ENCODE results near the gene ZFYVE21.

DNA sequence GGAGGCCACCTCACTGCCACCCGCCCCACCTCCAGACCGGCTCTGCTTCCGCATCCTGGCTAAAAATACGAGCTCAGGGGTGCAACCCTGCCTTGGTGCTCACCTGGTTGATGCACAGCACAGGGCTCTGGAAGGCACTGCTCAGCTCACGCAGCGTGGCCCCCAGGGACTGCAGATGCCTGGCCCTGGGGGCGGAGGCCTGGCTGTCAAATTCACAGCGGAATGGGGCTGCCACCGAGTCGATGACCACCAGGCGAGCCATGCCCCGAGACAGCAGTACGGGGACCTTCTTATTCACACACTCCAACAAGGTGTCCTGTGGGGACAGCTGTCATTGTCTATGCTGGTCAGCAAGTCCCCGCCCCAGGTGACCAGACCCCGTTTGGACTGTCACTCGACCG lies 16.3 kb upstream of the ZFYVE21 start:
- TF ChIP-seq, protein P1, sequence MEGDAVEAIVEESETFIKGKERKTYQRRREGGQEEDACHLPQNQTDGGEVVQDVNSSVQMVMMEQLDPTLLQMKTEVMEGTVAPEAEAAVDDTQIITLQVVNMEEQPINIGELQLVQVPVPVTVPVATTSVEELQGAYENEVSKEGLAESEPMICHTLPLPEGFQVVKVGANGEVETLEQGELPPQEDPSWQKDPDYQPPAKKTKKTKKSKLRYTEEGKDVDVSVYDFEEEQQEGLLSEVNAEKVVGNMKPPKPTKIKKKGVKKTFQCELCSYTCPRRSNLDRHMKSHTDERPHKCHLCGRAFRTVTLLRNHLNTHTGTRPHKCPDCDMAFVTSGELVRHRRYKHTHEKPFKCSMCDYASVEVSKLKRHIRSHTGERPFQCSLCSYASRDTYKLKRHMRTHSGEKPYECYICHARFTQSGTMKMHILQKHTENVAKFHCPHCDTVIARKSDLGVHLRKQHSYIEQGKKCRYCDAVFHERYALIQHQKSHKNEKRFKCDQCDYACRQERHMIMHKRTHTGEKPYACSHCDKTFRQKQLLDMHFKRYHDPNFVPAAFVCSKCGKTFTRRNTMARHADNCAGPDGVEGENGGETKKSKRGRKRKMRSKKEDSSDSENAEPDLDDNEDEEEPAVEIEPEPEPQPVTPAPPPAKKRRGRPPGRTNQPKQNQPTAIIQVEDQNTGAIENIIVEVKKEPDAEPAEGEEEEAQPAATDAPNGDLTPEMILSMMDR (IDR thresholded peaks at IDR 0.05), result no peak
- TF ChIP-seq EP300 (IDR thresholded peaks at IDR 0.05) (no peak), POLR2A (IDR thresholded peaks at IDR 0.05) (no peak)

Data from gastroesophageal sphincter (tissue), 3 donors.